GM12801 (cell line): ENCODE measurements around the gene KDELR3.

Experiments
- CTCF ChIP-seq: IDR thresholded peaks from one replicate; pipeline ENCODE4 v1.5.1; 2011; ENCODE audit warnings: control low read depth; ENCODE audit not compliant: insufficient read length; ENCODE audit errors: extremely low read depth

The KDELR3 gene

GRCh38 chr22:38440747-38441350 is 27.0 kb upstream of the KDELR3 start:
- no peak for TF ChIP-seq CTCF

GRCh38 chr22:38441620-38442287 is 26.1 kb upstream of the KDELR3 start:
- no peak for TF ChIP-seq CTCF

- no peak for TF ChIP-seq CTCF
These were observed 24.8 kb upstream of the KDELR3 start for GRCh38 chr22:38442967-38443627.

GRCh38 chr22:38443628-38444521 is 24.0 kb upstream of the KDELR3 start:
- no peak for TF ChIP-seq CTCF

GRCh38 chr22:38444783-38445182 is 23.1 kb upstream of the KDELR3 start:
- no peak for TF ChIP-seq CTCF

- no peak for TF ChIP-seq CTCF
These were observed 21.8 kb upstream of the KDELR3 start for GRCh38 chr22:38446018-38446601.
